SU-DHL-6 (cell line): ENCODE data around the gene TTYH3.

Experiments used
- CTCF ChIP-seq: fragments of 200-600 bp; sonication (generic); IDR thresholded peaks from one replicate; pipeline ENCODE4 v1.5.1; 2017; ENCODE audit warnings: antibody characterized with exemption, mild to moderate bottlenecking, low read length, moderate library complexity; ENCODE audit not compliant: insufficient read depth, poor library complexity, severe bottlenecking
- EZH2phosphoT487 ChIP-seq: fragments of 200-600 bp; sonication (generic), shearing (Covaris generic); conservative IDR thresholded peaks from 2 replicates; pipeline ENCODE4 v1.6.1; 2018; ENCODE audit warnings: mild to moderate bottlenecking, antibody characterized with exemption, low read length, moderate library complexity, mixed read lengths

- TF ChIP-seq CTCF (no peak), EZH2phosphoT487 (no peak)
Observed at GRCh38 chr7:2706685-2707126, 74.9 kb downstream of the TTYH3 start.
